Measurements from ENCODE around the gene OR2B2. TPM values are rescaled to one million over a fixed set of nuclear protein-coding genes. Genes with fewer than 3 reads are reported as not detected.
"Not testable (repeated sequence)": the region's sequence is repeated elsewhere in the genome, so short reads cannot be mapped to it uniquely, and the experiment has no call there.

The OR2B2 gene
- total RNA-seq: not detected
- long read RNA-seq: 0 reads

- ATAC-seq (no peak), DNase-seq (no peak)
- no peak within 1 kb of the TSS for H3K27ac ChIP-seq
- intact Hi-C loops (cut with DNase I): no loop called here
- no peaks in the 10 kb centered on the region for H3K9me3 ChIP-seq
- H3K4me1 ChIP-seq: no peaks in the 10 kb centered on the region
- WGBS (ENCODE audit: insufficient coverage, low coverage, low lambda C conversion rate, missing lambda C conversion rate): 76% methylated on average over 2 of the region's 2 CpGs
- no peak within 1 kb of the TSS for H3K4me3 ChIP-seq
- H3K36me3 ChIP-seq: no peaks in the 10 kb centered on the region
- TF ChIP-seq, protein P1, sequence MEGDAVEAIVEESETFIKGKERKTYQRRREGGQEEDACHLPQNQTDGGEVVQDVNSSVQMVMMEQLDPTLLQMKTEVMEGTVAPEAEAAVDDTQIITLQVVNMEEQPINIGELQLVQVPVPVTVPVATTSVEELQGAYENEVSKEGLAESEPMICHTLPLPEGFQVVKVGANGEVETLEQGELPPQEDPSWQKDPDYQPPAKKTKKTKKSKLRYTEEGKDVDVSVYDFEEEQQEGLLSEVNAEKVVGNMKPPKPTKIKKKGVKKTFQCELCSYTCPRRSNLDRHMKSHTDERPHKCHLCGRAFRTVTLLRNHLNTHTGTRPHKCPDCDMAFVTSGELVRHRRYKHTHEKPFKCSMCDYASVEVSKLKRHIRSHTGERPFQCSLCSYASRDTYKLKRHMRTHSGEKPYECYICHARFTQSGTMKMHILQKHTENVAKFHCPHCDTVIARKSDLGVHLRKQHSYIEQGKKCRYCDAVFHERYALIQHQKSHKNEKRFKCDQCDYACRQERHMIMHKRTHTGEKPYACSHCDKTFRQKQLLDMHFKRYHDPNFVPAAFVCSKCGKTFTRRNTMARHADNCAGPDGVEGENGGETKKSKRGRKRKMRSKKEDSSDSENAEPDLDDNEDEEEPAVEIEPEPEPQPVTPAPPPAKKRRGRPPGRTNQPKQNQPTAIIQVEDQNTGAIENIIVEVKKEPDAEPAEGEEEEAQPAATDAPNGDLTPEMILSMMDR (IDR thresholded peaks at IDR 0.05): no peak
- TF ChIP-seq POLR2A (IDR thresholded peaks at IDR 0.05): no peak
- H3K27me3 ChIP-seq: no peaks in the 10 kb centered on the region
These were observed at the start of gene OR2B2 for GRCh38 chr6:27911956-27912446. Gene OR2B2 (minus strand): TSS chr6:27912396. CDS start chr6:27912319, 77 bp downstream.

DNA sequence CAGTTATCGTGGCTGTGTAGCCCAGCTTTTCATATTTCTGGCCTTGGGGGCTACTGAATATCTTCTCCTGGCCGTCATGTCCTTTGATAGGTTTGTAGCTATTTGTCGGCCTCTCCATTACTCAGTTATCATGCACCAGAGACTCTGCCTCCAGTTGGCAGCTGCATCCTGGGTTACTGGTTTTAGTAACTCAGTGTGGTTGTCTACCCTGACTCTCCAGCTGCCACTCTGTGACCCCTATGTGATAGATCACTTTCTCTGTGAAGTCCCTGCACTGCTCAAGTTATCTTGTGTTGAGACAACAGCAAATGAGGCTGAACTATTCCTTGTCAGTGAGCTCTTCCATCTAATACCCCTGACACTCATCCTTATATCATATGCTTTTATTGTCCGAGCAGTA is 45.3 kb upstream of the OR2B2 start:
- DNase-seq (no peak), ATAC-seq (no peak)
- no peak overlapping the region for H3K27ac ChIP-seq
- H3K27me3 ChIP-seq: no peaks in the 10 kb centered on the region
- no peaks in the 10 kb centered on the region for H3K36me3 ChIP-seq
- WGBS (ENCODE audit: insufficient coverage, low coverage, low lambda C conversion rate, missing lambda C conversion rate): 62% methylated on average over 4 of the region's 4 CpGs
- no peaks in the 10 kb centered on the region for H3K4me1 ChIP-seq
- H3K9me3 ChIP-seq: no peaks in the 10 kb centered on the region
- intact Hi-C loops (cut with DNase I): no loop called here
- no peak overlapping the region for H3K4me3 ChIP-seq
- TF ChIP-seq POLR2A (IDR thresholded peaks at IDR 0.05): no peak
- TF ChIP-seq, protein P1 (IDR thresholded peaks at IDR 0.05): no peak

GRCh38 chr6:27956941-27957340 is 44.7 kb upstream of the OR2B2 start, which contains the start of gene OR2B6:
Gene OR2B6 (plus strand): TSS chr6:27957241. CDS start chr6:27957241, 0 bp downstream.
- Histone ChIP-seq H3K4me3 (no peak within 1 kb of the TSS), H3K36me3 (no peaks in the 10 kb centered on the region), H3K27me3 (no peaks in the 10 kb centered on the region), H3K4me1 (no peaks in the 10 kb centered on the region), H3K9me3 (no peaks in the 10 kb centered on the region), H3K27ac (no peak within 1 kb of the TSS)
- ATAC-seq (no peak), DNase-seq (no peak)
- TF ChIP-seq, protein P1 (IDR thresholded peaks at IDR 0.05): no peak
- TF ChIP-seq POLR2A (IDR thresholded peaks at IDR 0.05): no peak
- WGBS (ENCODE audit: insufficient coverage, low coverage, low lambda C conversion rate, missing lambda C conversion rate): 45% methylated on average over 1 of the region's 1 CpG
- intact Hi-C loops (cut with DNase I): no loop called here

DNA sequence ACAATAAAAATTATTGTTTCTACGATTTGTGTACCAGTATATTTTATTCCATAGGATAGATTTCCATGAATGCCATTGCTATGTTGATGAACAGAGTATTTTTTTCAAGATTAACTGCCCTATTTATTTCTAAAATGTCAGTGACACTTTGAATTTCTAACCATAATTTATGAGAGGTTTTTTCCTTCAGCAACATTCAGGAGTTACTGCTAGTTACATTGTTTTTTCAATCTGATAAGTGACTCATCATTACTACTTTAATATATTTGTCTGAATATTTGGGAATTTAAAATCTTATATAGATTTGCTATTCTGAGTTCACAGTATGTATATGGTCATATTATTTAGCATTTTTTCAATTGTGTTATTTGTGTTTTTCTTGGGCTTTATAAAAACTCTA is 38.8 kb upstream of the OR2B2 start:
- H3K4me1 ChIP-seq: no peaks in the 10 kb centered on the region
- TF ChIP-seq, protein P1 (IDR thresholded peaks at IDR 0.05): no peak
- no peak for TF ChIP-seq POLR2A (IDR thresholded peaks at IDR 0.05)
- no peak for ATAC-seq
- WGBS (ENCODE audit: insufficient coverage, low coverage, low lambda C conversion rate, missing lambda C conversion rate): 13% methylated on average over 1 of the region's 1 CpG
- H3K9me3 ChIP-seq: no peaks in the 10 kb centered on the region
- intact Hi-C loops (cut with DNase I): no loop called here
- no peaks in the 10 kb centered on the region for H3K27me3 ChIP-seq
- no peak overlapping the region for H3K27ac ChIP-seq
- no peak for DNase-seq
- no peaks in the 10 kb centered on the region for H3K36me3 ChIP-seq
- H3K4me3 ChIP-seq: no peak overlapping the region

DNA sequence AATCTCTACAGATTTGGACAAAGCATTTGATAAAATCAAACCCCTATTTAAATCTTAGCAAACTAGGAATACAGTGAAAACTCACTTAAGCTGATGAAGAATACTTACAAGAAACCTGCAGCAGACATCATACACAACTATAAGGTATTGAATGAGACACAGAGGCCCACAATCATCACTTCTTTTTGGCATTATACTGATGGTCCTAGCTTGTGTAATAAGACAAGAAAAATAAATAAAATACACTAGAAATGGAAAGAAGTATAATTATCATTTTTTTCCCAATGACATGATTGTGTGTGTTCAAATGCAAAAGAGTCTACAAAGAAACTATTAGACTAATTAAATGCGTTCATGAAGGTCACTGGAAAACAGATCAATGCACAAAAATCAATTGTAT is 36.0 kb upstream of the OR2B2 start:
- Histone ChIP-seq H3K9me3 (no peaks in the 10 kb centered on the region), H3K27me3 (no peaks in the 10 kb centered on the region), H3K4me3 (no peak overlapping the region), H3K4me1 (no peaks in the 10 kb centered on the region), H3K27ac (no peak overlapping the region), H3K36me3 (no peaks in the 10 kb centered on the region)
- DNase-seq (no peak), ATAC-seq (no peak)
- no peak for TF ChIP-seq POLR2A (IDR thresholded peaks at IDR 0.05)
- TF ChIP-seq, protein P1 (IDR thresholded peaks at IDR 0.05): no peak
- intact Hi-C loops (cut with DNase I): no loop called here
- 32% methylated on average over 1 of the region's 1 CpG for WGBS (ENCODE audit: insufficient coverage, low coverage, low lambda C conversion rate, missing lambda C conversion rate)

GRCh38 chr6:27943072-27943471 is 30.9 kb upstream of the OR2B2 start:
- H3K4me3 ChIP-seq; H3K4me1 ChIP-seq; DNase-seq; H3K9me3 ChIP-seq; H3K36me3 ChIP-seq; intact Hi-C loops (cut with DNase I); H3K27ac ChIP-seq; ATAC-seq; H3K27me3 ChIP-seq: not testable (repeated sequence)
- WGBS (ENCODE audit: insufficient coverage, low coverage, low lambda C conversion rate, missing lambda C conversion rate): no CpG with 5 or more reads among the region's 6 CpGs

All from right lobe of liver (tissue), 6 donors.